DLD1 (cell line): Measurements from ENCODE around the gene PPIL1.

ENCODE experiments used
- in situ Hi-C: cut with HindIII; loops from 2 replicates; pipeline ENCODE4 v1.10.0; 2017; ENCODE audit warnings: low sequenced_read_pairs

Gene PPIL1

DNA sequence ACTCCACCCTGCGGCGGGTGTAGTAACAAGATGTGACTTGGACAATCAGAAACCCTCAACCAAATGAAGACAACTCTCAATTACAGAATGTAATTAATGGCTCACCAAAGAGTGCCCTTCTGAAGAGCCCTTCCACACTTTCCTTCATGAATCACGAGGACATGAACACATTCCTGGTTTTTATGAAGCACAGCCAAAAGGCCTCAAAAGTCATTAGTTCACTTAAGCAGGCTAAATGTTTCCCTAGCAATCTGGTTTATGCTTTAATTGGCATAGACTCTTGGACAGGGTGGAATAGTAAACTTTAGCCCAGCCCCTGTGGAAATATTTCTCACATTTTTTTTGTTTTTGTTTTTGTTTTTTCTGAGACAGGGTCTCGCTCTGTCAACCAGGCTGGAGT, 55.8 kb downstream of the PPIL1 start:
- in situ Hi-C loops = no loop called here

DNA sequence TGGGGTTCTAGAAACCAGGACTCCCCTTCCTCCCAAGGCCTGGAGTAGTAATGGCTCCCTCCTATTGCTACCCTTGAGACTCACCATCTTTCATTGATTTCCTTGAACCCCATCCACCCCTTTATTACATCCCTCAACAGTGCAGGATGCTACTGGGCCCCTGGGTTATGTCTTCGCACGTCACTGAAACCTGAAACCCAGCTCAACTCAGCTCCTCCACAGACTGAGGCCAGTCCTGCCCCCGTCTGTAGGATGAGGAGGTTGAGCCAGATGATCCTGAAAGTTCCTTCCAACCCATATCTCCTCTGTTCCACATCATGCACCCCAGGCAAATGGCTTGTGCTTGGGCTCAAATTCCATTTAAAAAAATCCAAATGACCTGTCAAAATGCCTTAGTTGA, 56.8 kb downstream of the PPIL1 start:
- in situ Hi-C loops = no loop called here

DNA sequence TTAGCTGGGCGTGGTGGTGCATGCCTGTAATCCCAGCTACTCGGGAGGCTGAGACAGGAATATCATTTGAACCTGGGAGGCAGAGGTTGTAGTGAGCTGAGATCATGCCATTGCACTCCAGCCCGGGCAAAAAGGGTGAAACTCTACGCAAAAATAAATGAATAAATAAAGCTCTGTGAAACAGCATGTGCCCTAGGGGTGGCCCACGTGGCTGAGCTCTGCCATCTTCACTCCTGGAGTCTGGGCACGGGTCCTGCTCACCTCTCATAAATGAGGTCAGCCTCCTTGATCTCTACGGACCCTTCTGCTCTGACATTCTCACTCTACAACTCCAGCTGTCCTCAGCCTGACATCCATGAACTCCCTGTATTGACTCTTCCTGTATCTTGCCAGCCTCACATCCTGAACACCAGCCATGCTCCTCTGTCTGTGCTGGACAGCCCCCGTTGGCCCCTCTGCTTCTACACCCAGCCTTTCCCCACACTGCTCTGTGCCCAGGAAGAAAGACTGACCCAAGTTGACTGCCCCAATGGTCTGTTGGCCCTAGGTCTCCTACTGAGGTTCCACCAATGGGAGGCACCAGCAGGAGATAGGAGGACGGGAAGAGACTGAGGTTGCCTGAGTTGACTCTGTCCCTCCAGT, 57.3 kb downstream of the PPIL1 start:
- in situ Hi-C loops = no loop called here

DNA sequence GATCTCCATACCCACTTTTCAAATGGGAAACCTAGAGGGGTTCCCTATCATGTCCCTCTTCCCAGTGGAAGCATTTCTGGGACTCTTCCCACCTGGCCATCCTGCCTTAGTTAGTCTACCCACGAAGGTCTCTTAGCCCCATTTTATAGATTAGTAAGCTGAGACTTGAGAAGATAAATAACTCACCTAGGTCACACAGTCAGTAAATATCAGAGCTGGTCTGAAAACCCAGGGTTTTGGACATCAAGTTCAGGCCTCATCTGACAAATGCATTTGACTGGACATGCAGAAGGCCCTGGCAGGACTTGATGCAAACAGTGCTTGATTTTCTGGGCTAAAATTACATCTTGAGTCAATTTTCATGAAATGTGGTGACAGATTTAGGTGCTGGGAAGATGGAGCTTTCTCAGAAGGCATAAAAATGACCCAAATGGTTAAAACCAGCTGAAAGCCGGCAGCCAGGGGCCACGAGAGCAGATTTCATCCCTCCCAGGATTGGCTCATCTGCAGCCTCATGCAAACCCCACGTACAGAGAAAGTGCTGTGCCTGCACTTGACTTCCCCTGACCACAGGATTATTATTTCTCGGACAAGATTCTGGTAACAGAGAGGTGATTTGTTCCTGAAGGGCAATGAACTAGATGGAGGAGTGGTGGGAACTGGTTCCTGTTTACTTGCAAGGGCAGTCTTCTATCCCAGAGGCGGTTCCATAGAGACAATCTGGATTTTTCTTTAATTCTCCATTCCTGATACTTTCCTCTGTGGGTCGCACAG, 58.5 kb downstream of the PPIL1 start:
- in situ Hi-C loops = no loop called here

DNA sequence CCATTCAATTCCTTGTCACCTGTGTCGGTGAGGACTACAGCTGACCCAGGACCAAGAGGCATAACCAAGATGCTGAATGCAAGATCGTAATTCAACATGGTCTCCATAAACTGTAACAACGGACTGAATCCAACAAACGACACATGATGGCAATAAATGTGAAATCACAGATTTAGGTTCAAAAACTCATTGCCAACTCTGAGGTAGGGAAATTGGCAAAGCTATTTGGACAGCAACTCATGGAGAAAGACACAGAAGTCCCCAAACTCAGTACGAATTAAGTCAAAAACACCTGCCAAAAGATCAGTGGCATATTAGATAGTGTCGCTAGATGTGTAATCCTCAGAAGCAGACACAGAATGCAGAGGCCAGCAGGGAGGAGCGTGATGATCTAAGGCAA, 60.4 kb downstream of the PPIL1 start:
- in situ Hi-C loops = loop anchor here (5.0 kb wide), 2 partner anchors 33 to 57 kb away; no protein-coding TSS in a partner anchor

DNA sequence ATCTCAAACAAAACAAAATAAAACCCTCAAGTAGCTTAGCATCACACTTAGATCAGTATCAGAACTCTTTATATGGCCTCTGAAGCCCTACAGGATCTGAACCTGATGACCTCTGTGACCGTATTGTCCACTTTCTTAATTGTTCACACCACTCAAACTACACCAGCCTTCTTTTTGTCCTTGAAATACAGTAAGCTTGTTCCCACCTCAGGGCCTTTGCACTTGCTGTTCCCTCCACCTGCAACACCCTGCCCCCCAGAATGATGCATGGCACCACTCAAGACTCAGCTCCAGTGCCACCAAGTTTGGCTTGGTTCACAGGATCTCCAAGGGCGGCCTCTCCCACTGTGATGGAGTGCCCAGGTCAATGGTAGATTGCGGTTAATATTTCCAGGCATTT, 61.1 kb downstream of the PPIL1 start:
- in situ Hi-C loops = loop anchor here (5.0 kb wide), 2 partner anchors 34 to 56 kb away; no protein-coding TSS in a partner anchor

DNA sequence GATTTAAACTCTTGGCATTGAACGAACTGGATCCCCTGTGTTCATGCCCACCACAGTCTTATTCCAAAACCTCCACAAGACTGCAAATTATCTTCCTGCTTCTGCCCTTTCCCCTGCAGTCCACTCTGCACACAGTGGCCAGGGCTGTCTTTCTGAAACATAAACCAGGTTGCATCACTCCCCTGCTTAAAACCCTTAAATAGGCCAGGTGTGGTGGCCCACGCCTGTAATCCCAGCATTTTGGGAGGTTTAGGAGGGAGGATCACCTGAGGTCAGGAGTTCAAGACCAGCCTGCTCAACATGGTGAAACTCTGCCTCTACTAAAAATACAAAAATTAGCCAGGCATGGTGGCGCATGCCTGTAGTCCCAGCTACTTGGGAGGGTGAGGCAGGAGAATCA, 61.6 kb downstream of the PPIL1 start:
- in situ Hi-C loops = loop anchor here (5.0 kb wide), 2 partner anchors 34 to 56 kb away; no protein-coding TSS in a partner anchor

DNA sequence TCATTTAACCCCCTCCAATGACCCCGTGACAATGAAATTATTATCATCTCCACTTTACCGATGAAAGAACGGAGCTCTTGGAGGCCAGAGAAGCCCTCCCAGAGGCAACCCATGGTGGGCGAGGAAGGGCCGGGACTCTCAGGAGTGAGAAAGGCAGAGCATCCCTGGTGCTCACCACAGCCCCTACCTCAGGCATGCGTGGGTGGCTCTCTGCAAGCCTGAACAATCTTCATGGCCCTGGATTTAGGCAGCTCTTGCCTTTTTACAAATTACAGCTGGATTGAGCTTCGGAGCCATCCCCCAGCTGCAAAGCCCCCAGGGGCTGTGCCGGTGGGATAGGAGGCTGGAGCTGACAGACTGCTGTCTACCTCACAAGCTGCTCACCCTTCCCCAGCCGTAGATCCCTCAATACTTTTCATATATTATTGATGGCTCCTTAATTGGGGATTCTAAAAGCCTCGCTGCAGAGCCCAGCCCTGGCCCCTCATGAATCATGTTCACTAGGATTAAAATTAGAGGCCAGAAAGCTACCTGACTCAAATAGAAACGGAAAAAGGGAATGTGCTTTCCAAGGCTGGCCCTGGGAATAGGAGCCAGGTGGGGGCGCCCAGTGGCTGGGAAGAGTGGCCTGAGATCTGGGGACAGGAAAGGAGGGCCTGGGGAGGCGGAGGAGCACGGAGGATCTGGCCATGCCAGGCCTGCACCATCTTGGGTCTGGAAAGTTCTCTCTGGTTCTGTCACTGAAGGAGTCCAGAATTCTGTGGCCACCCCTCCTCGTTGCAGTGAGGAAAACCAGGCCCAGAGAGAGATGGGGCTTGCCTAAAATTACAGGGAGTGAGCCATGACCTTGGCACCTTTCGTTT, 64.4 kb downstream of the PPIL1 start:
- in situ Hi-C loops = loop anchor here (5.0 kb wide), 2 partner anchors 37 to 53 kb away; no protein-coding TSS in a partner anchor

DNA sequence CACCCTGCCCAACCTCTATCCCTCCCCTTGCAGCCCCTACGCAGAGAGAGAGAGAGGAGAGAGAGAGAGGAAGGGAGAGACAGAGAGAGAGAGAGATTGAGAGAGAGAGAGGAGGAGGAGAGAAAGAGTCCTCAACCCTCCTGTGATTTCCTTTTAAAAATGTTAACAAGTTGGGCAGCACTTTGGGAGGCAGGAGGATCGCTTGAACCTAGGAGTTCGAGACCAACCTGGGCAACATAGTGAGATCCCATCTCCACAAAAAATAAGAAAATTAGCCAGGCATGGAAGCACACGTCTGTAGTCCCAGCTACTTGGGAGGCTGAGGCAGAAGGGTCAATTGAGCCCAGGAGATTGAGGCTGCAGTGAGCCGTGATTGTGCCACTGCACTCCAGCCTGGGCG, 65.4 kb downstream of the PPIL1 start:
- in situ Hi-C loops = no loop called here

DNA sequence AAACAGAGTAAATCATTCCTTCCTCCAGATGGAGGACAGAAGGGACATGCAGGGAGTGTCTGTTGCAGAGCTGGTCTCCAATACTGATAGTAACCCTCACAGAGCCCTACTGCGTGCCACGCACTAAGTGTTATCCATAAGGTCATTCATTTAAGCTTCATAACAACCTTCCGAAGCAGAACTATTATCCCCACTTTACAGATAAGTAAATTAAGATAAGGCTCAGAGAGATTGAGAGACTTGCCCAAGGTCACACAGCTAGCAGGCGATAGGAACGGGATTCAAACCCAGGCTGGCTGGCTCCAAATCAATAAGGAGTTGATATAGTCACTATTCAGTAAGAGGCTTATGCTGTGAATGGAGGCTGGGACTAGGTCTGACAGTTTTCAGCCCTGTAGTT, 66.0 kb downstream of the PPIL1 start:
- in situ Hi-C loops = no loop called here

DNA sequence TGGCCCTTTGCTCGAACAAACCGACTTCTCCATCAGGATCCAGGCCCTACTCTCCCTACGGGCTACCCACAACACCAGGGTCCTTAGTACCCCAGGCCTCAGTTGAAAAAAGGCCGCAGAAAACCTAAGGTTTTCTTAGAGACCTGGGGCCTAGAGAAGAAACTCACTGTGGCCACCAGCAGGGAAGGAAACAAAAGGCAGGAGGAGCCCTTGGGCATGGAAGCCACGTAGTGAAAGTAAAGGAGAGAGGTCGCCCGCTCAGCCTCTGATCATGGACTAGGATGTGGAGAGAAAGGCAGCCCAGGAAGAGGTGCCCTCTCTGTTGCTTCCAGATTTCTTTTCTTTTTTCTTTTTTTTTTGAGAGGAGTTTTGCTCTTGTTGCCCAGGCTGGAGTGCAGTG, 66.9 kb downstream of the PPIL1 start:
- in situ Hi-C loops = no loop called here

DNA sequence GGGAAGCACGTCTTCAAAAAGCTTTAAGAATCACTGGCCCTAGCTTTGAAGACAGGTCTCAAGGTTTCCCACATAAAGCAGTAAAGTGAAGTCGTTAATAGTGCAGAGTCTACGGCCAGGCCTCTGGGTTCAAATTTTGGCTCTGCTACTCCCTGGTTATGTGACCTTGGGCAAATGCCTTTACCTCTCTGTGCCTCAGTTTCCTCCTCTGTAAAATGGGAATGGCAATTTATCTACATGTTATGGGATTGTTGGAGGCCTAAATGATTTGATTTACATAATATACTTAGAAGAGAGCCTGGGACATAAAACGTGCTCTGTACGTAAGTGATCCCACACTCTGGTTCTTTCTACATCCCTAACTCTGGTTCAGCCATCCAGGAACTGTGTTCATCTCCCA, 67.5 kb downstream of the PPIL1 start:
- in situ Hi-C loops = no loop called here

DNA sequence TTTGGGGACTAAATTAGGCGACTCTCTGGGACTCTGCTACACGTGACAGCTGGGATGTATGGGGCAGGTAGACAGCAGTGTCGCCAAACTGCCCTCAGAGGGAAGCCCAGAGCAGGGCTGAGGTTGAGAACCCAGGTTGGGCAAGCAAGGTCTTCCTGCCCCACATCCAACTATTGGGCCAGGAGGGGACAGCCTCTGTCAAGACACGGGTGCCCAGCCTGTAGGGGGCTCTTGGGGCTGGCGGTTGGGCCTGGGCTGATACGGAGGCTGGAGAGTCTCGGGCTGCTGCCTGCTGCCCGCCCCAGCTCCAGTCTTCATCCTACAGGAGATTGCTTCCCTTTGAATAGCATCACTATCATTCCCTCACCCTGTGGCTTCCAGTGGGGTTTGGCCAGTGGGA, 68.7 kb downstream of the PPIL1 start:
- in situ Hi-C loops = no loop called here

DNA sequence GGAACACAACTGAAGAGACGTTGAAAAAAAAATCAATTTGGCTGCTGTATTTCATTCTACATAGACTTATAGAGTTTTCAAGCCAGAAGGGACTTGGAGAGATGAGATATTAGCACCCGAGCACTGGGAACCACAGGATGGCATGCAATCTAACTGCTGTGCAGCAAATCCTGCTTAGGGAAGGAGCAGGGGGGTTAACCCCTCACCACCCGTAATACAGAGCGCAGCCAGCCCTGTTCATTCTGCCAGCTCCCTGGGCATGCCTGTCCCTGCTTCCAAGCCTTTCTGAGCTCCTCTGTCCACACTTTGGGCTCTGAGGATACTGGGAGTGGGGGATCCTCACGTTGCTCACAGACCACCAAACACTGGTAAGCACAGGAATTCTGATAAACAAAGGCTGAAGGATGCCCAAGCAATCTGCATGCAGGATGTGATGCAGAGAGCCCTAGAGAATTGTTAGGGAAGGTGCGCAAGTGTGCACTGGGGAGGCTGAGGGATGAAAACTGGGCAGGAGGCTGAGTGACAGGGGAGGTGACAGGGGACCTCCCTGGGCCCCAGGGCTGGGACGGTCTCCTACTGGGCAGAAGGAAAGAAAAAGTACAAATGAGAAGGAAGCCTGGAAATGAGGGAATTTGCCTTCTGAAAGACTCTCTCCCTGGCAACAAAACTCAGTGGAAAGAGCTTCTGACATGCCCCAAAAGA, 69.4 kb downstream of the PPIL1 start:
- in situ Hi-C loops = no loop called here
